HG02588 (cell line): ENCODE results near the gene SMPDL3B.
"Not testable (repeated sequence)": the region's sequence is repeated elsewhere in the genome, so short reads cannot be mapped to it uniquely, and the experiment has no call there.

Source experiments
- ATAC-seq: cut with Tn5 transposase; IDR thresholded peaks from one replicate; pipeline ENCODE4 v1.9.1; 2021; ENCODE audit warnings: mild to moderate bottlenecking, moderate library complexity; ENCODE audit not compliant: unreplicated experiment

The SMPDL3B gene

GRCh38 chr1:27968692-27969091 lies 33.9 kb downstream of the SMPDL3B start:
- ATAC-seq, result no peak

- no peak for ATAC-seq
Measured at GRCh38 chr1:27970401-27970800, 35.6 kb downstream of the SMPDL3B start.

- no peak for ATAC-seq
Measured at GRCh38 chr1:27971674-27972073, 36.9 kb downstream of the SMPDL3B start.

- no peak for ATAC-seq
Measured at GRCh38 chr1:27972141-27972540, 37.3 kb downstream of the SMPDL3B start.

GRCh38 chr1:27973771-27974416 lies 39.1 kb downstream of the SMPDL3B start:
- no peak for ATAC-seq

GRCh38 chr1:27974417-27974781 lies 39.6 kb downstream of the SMPDL3B start:
- no peak for ATAC-seq

- ATAC-seq, result no peak
Measured at GRCh38 chr1:27979151-27979858, 44.5 kb downstream of the SMPDL3B start.

GRCh38 chr1:27979859-27980201 lies 45.0 kb downstream of the SMPDL3B start:
- no peak for ATAC-seq

GRCh38 chr1:27980216-27980845 lies 45.5 kb downstream of the SMPDL3B start:
- no peak for ATAC-seq

- ATAC-seq, result no peak
Measured at GRCh38 chr1:27981145-27981544, 46.3 kb downstream of the SMPDL3B start.

GRCh38 chr1:27990920-27991537 lies 56.2 kb downstream of the SMPDL3B start:
- ATAC-seq, result no peak

- no peak for ATAC-seq
Measured at GRCh38 chr1:27992276-27992675, 57.5 kb downstream of the SMPDL3B start.

GRCh38 chr1:27993241-27993640 lies 58.4 kb downstream of the SMPDL3B start:
- ATAC-seq, result no peak

GRCh38 chr1:27994060-27994459 lies 59.3 kb downstream of the SMPDL3B start:
- no peak for ATAC-seq

GRCh38 chr1:27994526-27994925 lies 59.7 kb downstream of the SMPDL3B start:
- not testable (repeated sequence) for ATAC-seq

- no peak for ATAC-seq
Measured at GRCh38 chr1:27999055-27999454, 64.3 kb downstream of the SMPDL3B start.

GRCh38 chr1:28002600-28002999 lies 67.8 kb downstream of the SMPDL3B start:
- no peak for ATAC-seq

- ATAC-seq, result not testable (repeated sequence)
Measured at GRCh38 chr1:28003117-28003516, 68.3 kb downstream of the SMPDL3B start.
